Upper lobe of left lung (tissue), 6 donors: Measurements from ENCODE around the gene NEURL3. TPM values are rescaled to one million over a fixed set of nuclear protein-coding genes. Genes with fewer than 3 reads are reported as not detected.

Experiments used
- ATAC-seq, 2 donors: fragments of 200-7000 bp; cut with Tn5 transposase; one replicate each; pipeline ENCODE4 v1.9.1; 2022; ENCODE audit warnings: mild to moderate bottlenecking in 2 of 2, moderate library complexity in 2 of 2; ENCODE audit not compliant: low FRiP score in 2 of 2
- DNase-seq, 2 donors: peaks; one replicate each; pipeline ENCODE4 v3.0.0-alpha.2; 2019 to 2020
- H3K27ac ChIP-seq, 4 donors: fragments of 200-600 bp; sonication (generic); one replicate each; pipeline ENCODE4 v1.5.1; 2016 to 2019
- H3K27me3 ChIP-seq, 4 donors: fragments of 200-600 bp; sonication (generic); one replicate each; pipeline ENCODE4 v1.5.1; 2017 to 2019
- H3K36me3 ChIP-seq, 4 donors: fragments of 200-600 bp; sonication (generic); one replicate each; pipeline ENCODE4 v1.5.1; 2016 to 2019
- H3K4me1 ChIP-seq, 4 donors: fragments of 200-600 bp; sonication (generic); one replicate each; pipeline ENCODE4 v1.5.1; 2018 to 2019
- H3K4me3 ChIP-seq, 4 donors: fragments of 200-600 bp; sonication (generic); one replicate each; pipeline ENCODE4 v1.5.1; 2017 to 2019; ENCODE audit warnings: mild to moderate bottlenecking in 2 of 4, moderate library complexity in 1 of 4
- H3K9me3 ChIP-seq, 4 donors: fragments of 200-600 bp; sonication (generic); one replicate each; pipeline ENCODE4 v1.5.1; 2018 to 2019
- CTCF ChIP-seq, 6 experiments: fragments of 450-650 bp in 4 of 6; fragments of 200-600 bp in 2 of 6; sonication (generic) in 2 of 6; IDR thresholded peaks; one replicate each; pipeline ENCODE4 v1.5.1; 2016 to 2019; ENCODE audit warnings: antibody characterized with exemption in 6 of 6
- EP300 ChIP-seq, 4 donors: sonication (generic); formaldehyde crosslinking; IDR thresholded peaks; one replicate each; pipeline ENCODE4 v1.5.1; 2017; ENCODE audit warnings: antibody characterized with exemption in 4 of 4, control low read depth in 2 of 4
- POLR2A ChIP-seq, 4 donors: fragments of 450-650 bp; IDR thresholded peaks; one replicate each; pipeline ENCODE4 v1.5.1; 2016 to 2017; ENCODE audit warnings: antibody characterized with exemption in 4 of 4, mild to moderate bottlenecking in 2 of 4
- POLR2AphosphoS5 ChIP-seq, 2 donors: sonication (generic); formaldehyde crosslinking; IDR thresholded peaks; one replicate each; pipeline ENCODE4 v1.5.1; 2017; ENCODE audit warnings: antibody characterized with exemption in 2 of 2
- WGBS, 2 donors: methylation state at CpG; one replicate each; pipeline ENCODE4 v1.1.5; 2017 to 2018; 5-methylcytosine and 5-hydroxymethylcytosine counted together
- total RNA-seq, 6 donors: library from RNA; depleted of rRNA in 4 of 6; stranded (reverse); fragments of >200 nt in 4 of 6; gene quantifications; one replicate each; pipeline versions ENCODE4 v1.1.0 to v1.2.1, GENCODE V29; 2016 to 2021
- donor health status: DM: no; HTN: no; CAD: no; lungs with moderate emphysema.
- donor health status: DM: no; HTN: yes; CAD: no; lungs with severe emphysema.

Gene NEURL3
- total RNA-seq, 6 donors from 2014 or later = 0.61 to 2.6 (median 1.1) TPM; not detected in 3

GRCh38 chr2:96485350-96485749 is 19.8 kb downstream of the NEURL3 start:
- H3K27ac ChIP-seq = peak overlapping the region; percentile 89 to 97 (median 90)
- 82 to 86% methylated on average over 7 to 8 of the region's 9 CpGs for WGBS, 2 donors
- ATAC-seq = peak; percentile 13 to 52

GRCh38 chr2:96484091-96484490 is 21.1 kb downstream of the NEURL3 start:
- peaks cover 4 to 23% (median 11%) of the 10 kb centered on the region in 4 donors for H3K4me1 ChIP-seq
- no peaks in the 10 kb centered on the region for H3K27me3 ChIP-seq
- H3K4me3 ChIP-seq = no peak overlapping the region
- WGBS, 2 donors = 74 to 80% methylated on average over 5 to 6 of the region's 7 CpGs
- H3K36me3 ChIP-seq = no peaks in the 10 kb centered on the region
- no peak for DNase-seq
- TF ChIP-seq POLR2AphosphoS5 (IDR thresholded peaks at IDR 0.05) (no peak), POLR2A (IDR thresholded peaks at IDR 0.05) (no peak), CTCF (IDR thresholded peaks at IDR 0.05) (no peak), EP300 (IDR thresholded peaks at IDR 0.05) (no peak)
- H3K9me3 ChIP-seq = no peaks in the 10 kb centered on the region
- ATAC-seq = no peak
- H3K27ac ChIP-seq = peak overlapping the region in 3 of 4 donors; percentile 89 to 90 (median 89)

More at GRCh38 chr2:96485350-96485749, 19.8 kb downstream of the NEURL3 start:
- Histone ChIP-seq H3K9me3 (no peaks in the 10 kb centered on the region), H3K4me1 (peaks cover 4 to 23% (median 11%) of the 10 kb centered on the region in 4 donors), H3K27me3 (no peaks in the 10 kb centered on the region), H3K4me3 (peak overlapping the region in 3 of 4 donors; percentile 36 to 56 (median 54)), H3K36me3 (no peaks in the 10 kb centered on the region)
- DNase-seq = no peak
- TF ChIP-seq EP300 (IDR thresholded peaks at IDR 0.05) = no peak
- TF ChIP-seq POLR2AphosphoS5 (IDR thresholded peaks at IDR 0.05) = no peak
- TF ChIP-seq CTCF (IDR thresholded peaks at IDR 0.05) = no peak
- no peak for TF ChIP-seq POLR2A (IDR thresholded peaks at IDR 0.05)

- TF ChIP-seq POLR2AphosphoS5 (IDR thresholded peaks at IDR 0.05) (no peak), CTCF (IDR thresholded peaks at IDR 0.05) (no peak), POLR2A (IDR thresholded peaks at IDR 0.05) (no peak), EP300 (IDR thresholded peaks at IDR 0.05) (no peak)
- H3K27me3 ChIP-seq = no peaks in the 10 kb centered on the region
- no peaks in the 10 kb centered on the region for H3K4me1 ChIP-seq
- WGBS, 2 donors = 62 to 64% methylated on average over 1 of the region's 1 CpG
- ATAC-seq (no peak), DNase-seq (no peak)
- H3K36me3 ChIP-seq = no peaks in the 10 kb centered on the region
- no peaks in the 10 kb centered on the region for H3K9me3 ChIP-seq
- H3K4me3 ChIP-seq = no peak overlapping the region
- H3K27ac ChIP-seq = no peak overlapping the region
Measured at GRCh38 chr2:96477458-96477857, 27.7 kb downstream of the NEURL3 start.

GRCh38 chr2:96471772-96472171 is 33.4 kb downstream of the NEURL3 start:
- Histone ChIP-seq H3K4me3 (no peak overlapping the region), H3K4me1 (peaks cover 6 to 9% (median 8%) of the 10 kb centered on the region in 4 donors), H3K9me3 (no peaks in the 10 kb centered on the region), H3K27ac (no peak overlapping the region), H3K27me3 (peaks cover 0 to 2% (median 0%) of the 10 kb centered on the region in 4 donors), H3K36me3 (no peaks in the 10 kb centered on the region)
- DNase-seq = no peak
- ATAC-seq = no peak
- TF ChIP-seq EP300 (IDR thresholded peaks at IDR 0.05) (no peak), POLR2AphosphoS5 (IDR thresholded peaks at IDR 0.05) (no peak), CTCF (IDR thresholded peaks at IDR 0.05) (no peak), POLR2A (IDR thresholded peaks at IDR 0.05) (no peak)
- WGBS, 2 donors = 94 to 96% methylated on average over 6 of the region's 6 CpGs

GRCh38 chr2:96470636-96471035 is 34.5 kb downstream of the NEURL3 start:
- ATAC-seq = peak; percentile 72 to 80
- H3K4me1 ChIP-seq = peaks cover 6 to 9% (median 8%) of the 10 kb centered on the region in 4 donors
- no peak overlapping the region for H3K27ac ChIP-seq
- H3K9me3 ChIP-seq = no peaks in the 10 kb centered on the region
- H3K4me3 ChIP-seq = peak overlapping the region in 2 of 4 donors; percentile 27 to 34
- H3K27me3 ChIP-seq = peaks cover 0 to 2% (median 0%) of the 10 kb centered on the region in 4 donors
- TF ChIP-seq EP300 (IDR thresholded peaks at IDR 0.05) (no peak), CTCF (IDR thresholded peaks at IDR 0.05) (peak; percentile 60 to 77 (median 68))
- no peaks in the 10 kb centered on the region for H3K36me3 ChIP-seq
- WGBS, 2 donors = 20 to 37% methylated on average over 9 to 17 of the region's 25 CpGs
- peak; percentile 52 to 91 for DNase-seq
